Stimulated activated CD4-positive, alpha-beta T cell treated with anti-CD3 and anti-CD28 coated beads, Interleukin-1b, Interleukin-23, amount 100 ng/mL, for 24 hours (primary cell): ENCODE results near the gene PDZD11.
"Not testable (repeated sequence)": the region's sequence is repeated elsewhere in the genome, so short reads cannot be mapped to it uniquely, and the experiment has no call there.

Source experiments
- DNase-seq, 4 experiments: peaks; one replicate each; pipeline ENCODE4 v3.0.0-alpha.2; 2020; ENCODE audit warnings: low read depth in 4 of 4, low spot score in 1 of 4

Gene PDZD11, protein sequence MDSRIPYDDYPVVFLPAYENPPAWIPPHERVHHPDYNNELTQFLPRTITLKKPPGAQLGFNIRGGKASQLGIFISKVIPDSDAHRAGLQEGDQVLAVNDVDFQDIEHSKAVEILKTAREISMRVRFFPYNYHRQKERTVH

GRCh38 chrX:70289793-70290770, at the start of gene PDZD11, which contains the start of gene KIF4A:
Gene PDZD11 (minus strand): TSS chrX:70289927. CDS start chrX:70289341, 586 bp downstream.
Gene KIF4A (plus strand): TSS chrX:70290104. CDS start chrX:70290459, 355 bp downstream.
- DNase-seq, result peak; percentile 28 to 70 (median 49)

GRCh38 chrX:70338290-70338689, 48.6 kb upstream of the PDZD11 start:
- no peak for DNase-seq

GRCh38 chrX:70336767-70337166, 47.0 kb upstream of the PDZD11 start:
- DNase-seq, result no peak

DNA sequence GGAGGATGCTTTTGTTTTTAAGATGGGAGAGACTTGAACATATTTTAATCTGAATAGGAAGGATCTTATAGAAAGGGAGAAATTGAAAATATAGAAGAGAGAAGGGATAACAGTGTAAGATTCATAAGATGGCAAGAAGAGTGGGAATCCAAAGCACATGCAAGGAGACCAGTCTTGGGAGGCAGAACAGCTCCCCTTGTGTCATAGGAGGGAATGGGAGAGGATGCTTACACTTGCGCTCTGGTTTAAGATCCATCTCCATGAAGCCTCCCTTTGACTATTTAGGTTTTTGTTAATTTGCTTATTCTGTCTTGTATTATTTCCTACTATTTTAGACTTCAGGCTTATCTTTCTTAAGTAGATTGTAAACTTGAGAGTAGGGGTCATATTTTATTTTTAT, 42.9 kb upstream of the PDZD11 start:
- DNase-seq, result no peak

DNA sequence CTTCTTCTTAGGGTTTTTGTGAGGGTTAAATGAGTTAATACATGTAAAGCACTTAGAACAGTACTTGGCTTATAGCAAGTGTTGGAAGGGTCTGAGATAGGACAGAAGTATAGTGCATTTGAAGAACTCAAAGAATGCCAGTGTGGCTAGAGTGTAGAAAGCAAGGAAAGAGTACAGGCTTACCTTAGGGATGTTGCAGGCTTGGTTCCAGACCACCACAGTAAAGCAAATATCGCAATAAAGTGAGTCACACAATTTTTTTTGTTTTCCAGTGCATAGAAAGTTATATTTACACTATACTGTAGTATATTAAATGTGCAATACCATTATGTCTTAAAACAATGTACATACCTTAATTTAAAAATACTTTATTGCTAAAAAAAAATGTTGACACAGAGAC, 41.4 kb upstream of the PDZD11 start:
- no peak for DNase-seq

GRCh38 chrX:70324326-70324725, 34.6 kb upstream of the PDZD11 start:
- DNase-seq, result no peak

DNA sequence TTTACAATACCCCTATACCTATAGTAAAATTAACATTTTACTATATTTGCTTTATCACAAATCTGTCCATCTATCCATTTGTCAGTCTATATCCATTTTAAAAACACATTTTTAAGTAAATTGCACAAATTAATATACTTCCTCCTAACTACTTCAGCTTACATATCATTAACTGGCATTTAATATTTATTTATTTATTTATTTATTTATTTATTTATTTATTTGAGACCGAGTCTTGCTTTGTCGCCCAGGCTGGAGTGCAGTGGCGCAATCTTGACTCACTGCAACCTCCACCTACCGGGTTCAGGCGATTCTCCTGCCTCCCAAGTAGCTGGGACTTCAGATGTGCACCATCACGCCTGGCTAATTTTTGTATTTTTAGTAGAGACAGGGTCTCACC, 33.9 kb upstream of the PDZD11 start:
- not testable (repeated sequence) for DNase-seq

DNA sequence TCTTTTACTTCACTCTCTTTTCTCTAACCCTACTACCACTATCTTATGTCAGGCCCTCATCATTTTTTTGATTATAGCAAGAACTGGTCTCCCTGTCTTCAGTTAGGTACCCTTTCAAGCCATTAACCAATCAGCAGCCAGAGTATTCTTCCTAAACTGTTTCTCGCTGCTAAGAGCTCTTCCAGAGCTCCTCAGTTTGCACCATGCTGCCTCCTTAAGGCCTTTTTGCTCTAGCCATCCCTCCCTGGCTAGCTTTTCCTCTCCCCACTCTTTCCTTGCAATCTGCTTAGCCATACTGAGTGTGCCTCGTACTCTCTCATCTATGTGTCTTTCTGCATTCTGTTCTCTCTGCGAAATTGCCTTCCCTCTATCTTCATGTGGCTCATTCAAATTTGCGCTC, 33.1 kb upstream of the PDZD11 start:
- DNase-seq, result no peak

GRCh38 chrX:70313503-70313902, 23.8 kb upstream of the PDZD11 start:
- no peak for DNase-seq

DNA sequence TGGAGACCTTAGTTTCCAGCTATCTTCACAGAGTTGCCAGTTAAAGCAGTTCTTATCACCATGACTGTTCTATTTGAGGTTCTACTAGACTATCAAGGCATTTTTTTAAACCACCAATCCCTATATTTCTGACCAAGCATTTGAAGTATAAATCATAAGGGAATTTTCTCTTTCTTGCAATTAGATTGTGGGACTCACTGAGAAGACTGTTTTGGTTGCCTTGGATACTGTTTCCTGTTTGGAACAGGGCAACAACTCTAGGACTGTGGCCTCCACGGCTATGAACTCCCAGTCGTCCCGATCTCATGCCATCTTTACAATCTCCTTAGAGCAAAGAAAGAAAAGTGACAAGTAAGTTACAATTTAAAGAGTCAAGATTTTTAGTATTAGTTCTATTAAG, 12.0 kb upstream of the PDZD11 start:
- DNase-seq, result no peak

GRCh38 chrX:70293621-70294020, 3.9 kb upstream of the PDZD11 start:
- DNase-seq, result no peak

GRCh38 chrX:70292788-70293187, 3.1 kb upstream of the PDZD11 start:
- no peak for DNase-seq

- DNase-seq, result no peak
Observed at GRCh38 chrX:70289168-70289792, 447 bp downstream of the PDZD11 start.

DNA sequence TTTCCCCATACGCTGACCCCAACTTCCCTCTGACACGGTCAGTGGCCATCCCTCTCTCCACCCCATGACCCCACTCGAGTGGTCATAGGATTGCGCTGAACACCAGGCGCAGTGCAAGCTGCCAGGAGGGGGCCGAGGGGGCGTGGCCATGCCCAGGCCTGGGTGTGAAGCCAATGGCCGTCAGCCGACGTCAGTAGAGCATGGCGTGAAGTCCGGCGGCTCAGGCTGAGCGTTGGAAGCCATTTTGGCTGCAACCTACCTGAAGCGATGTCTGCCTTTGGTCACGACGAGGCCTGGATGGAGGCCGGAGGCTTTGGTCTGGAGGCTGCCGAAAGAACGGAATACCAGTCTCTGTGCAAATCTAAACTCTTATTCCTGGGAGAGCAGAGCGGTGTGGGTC, 7.8 kb downstream of the PDZD11 start, which contains the start of gene RAB41:
Gene RAB41 (plus strand): TSS at position 222 of the 400 bp plus-strand sequence. CDS start 46 bp downstream, at position 268.
- no peak for DNase-seq

GRCh38 chrX:70280573-70280972, 9.2 kb downstream of the PDZD11 start:
- DNase-seq, result no peak

DNA sequence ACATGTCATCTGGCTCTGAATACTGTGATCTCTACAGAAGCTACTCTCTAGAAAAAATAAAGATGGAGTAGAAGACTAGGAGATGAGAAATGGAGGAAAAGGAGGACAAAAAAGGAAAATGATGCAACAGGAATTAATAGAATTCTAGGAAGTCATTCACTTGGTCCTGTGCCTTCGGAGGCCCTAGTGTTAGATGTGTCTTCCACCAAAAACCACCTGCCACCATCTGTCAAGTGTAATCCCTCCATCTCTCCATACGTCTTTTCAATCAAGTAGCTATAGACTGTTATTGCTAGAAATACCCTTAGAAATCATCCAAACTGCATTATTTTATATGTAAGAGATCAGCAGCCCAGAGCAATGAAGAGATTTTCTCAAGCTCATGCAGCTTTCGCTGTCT, 10.6 kb downstream of the PDZD11 start:
- DNase-seq, result no peak

DNA sequence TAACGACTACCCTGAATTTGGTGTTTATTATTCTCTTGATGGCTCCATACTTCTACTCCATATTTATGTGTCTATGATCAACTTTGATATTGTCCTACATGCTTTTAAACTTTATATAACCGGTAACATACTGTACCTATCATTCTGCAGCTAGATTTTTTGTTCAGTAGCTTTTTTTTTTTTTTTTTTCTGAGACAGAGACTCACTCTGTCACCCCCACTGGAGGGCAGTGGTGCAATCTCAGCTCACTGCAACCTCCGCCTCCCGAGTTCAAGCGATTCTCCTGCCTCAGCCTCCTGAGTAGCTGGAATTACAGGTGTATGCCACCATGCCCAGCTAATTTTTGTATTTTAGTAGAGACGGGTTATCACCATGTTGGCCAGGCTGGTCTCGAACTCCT, 15.7 kb downstream of the PDZD11 start:
- not testable (repeated sequence) for DNase-seq

DNA sequence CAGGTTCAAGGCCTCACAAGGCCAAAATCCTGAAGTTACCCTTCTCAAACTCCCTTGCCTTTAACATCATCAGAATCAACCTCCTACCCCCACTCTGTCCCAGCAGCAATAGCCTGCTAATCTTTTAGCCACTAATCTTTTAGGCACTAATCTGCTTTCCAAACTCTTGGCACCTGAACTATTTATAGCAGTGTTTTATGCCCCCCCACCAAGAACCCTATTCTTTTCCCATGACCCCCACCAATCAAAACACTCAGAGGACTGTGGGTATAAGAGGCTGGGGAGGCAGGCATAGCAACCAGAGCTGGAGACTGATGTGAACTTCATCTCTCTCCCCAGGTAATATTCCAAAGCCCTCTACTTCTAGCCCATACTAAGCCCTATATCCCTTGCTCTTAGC, 21.7 kb downstream of the PDZD11 start, which contains the start of gene ARR3:
Gene ARR3 (plus strand): TSS at position 301 of the 400 bp plus-strand sequence. CDS start 1,052 bp downstream, outside the sequence.
- no peak for DNase-seq

- no peak for DNase-seq
Observed at GRCh38 chrX:70264784-70265183, 24.9 kb downstream of the PDZD11 start.

- peak in 2 of 4 experiments; percentile 2 to 7 for DNase-seq
Observed at GRCh38 chrX:70262952-70263567, 26.7 kb downstream of the PDZD11 start.

DNA sequence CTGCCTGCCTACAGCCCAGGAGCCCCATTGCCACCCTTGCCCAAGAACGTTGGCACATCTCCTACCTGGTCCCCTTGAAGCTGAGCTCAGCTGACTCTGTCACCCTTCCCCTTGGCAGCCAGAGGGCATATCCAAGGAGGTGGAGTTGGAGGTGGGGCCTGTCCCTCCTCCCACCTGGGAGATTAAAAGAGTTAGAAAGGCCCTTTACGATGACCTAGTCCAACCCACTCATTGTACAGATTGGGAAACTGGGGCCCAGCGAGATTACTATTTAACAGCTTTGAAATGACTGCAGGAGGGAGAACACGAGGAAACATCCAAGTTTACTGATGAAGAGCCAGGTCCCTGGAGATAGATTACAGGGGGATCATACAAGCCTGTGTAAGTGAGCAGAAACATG, 29.6 kb downstream of the PDZD11 start, which contains the start of gene P2RY4:
Gene P2RY4 (minus strand): TSS at position 101 of the 400 bp plus-strand sequence. CDS start 580 bp downstream, outside the sequence.
- no peak for DNase-seq
